SW 1271 (cell line): Measurements from ENCODE around the gene SFSWAP.

Experiments used
- DNase-seq, 2 experiments: peaks; one replicate each; lab custom pipeline; 2025; lab: John Stamatoyannopoulos, UW

SFSWAP gene

GRCh38 chr12:131816495-131816894 is 105.6 kb downstream of the SFSWAP start:
- DNase-seq: no peak

DNA sequence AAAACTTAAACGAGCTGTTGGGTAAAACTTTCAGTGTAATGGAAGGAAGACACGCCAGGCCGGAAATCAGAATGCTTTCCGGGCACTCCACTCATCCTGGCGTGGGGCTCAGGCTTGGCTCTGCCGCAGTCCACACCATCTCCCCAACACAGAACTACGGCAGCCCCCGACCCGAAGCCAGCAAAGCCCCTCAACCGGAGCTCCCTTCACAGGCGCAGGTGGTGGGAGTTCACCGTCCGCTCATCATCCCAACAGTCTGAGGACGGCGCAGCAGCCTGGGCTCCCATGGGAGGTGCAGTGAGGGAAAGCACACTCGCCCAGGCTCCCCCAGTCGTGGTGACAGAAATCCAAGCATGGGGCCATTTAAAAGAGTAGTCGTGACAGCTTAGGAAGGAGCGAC is 106.4 kb downstream of the SFSWAP start:
- DNase-seq: no peak

DNA sequence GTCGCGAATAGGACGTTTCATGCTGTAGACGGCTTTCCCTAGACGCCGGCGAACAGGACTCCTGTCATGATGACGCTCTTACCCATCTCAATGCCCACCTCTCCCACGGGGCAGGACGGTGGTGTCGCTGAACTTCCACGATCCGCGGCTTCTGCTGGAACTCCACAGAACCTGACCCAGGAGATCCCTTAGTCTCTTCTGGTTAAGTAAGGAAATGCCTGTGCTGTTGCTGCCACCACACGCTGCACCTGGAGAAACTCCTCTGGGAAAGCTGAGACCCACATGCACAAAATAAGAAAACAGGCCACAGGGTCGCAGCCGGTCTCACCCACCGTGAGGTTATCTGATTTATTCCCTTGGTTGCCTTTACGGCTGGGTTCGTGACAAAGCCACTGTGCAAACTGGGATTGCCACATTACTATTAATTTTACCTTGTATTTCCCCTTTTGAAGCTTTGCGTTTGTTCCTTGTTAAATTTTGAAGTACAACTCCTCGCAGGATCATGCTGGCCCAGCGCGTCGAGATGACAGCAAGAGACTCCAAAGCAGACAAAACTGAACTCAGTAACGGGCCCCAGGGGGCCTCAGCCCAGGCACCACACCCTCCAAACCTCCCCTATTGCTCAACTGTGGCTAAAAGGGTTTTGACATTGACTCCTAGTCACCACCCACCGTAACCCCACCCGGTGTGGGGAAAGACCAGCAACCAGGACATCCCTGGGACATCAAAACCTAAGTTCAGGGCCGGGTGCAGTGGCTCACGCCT is 108.1 kb downstream of the SFSWAP start:
- no peak for DNase-seq

GRCh38 chr12:131824450-131824849 is 113.6 kb downstream of the SFSWAP start:
- no peak for DNase-seq

DNA sequence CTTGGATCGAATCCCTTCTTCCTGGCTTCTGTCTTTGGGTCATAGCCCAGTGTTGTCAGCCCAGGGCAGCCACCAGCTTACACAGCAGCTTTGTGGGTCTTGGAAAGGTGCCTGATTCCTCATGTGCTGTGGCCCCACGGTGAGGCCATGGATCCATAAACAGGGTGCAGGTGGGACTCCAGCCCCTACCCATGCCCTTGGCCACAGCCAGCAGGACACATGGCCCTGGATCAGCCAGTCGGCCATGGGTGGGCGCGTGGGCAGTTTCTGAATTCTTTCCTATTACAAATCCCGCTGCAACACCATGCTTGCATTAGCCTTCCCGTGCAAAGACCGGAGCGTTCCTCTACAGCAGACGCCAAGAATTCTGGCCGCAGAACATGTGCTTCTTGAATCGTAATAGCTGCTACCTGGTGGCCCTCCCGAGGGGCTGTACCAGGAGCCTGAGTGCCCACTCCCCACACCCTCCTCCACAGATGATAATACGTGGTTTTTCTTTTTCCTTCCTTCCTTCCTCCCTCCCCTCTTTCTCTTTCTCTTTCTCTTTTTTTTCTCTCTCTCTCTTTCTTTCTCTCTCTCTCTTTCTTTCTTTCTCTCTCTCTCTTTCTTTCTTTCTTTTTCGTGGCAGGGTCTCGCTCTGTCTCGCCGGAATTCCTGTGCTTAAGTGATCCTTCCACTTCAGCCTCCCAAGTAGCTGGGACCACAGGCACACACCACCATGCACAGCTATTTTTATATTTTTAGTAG is 114.4 kb downstream of the SFSWAP start:
- DNase-seq: no peak

DNA sequence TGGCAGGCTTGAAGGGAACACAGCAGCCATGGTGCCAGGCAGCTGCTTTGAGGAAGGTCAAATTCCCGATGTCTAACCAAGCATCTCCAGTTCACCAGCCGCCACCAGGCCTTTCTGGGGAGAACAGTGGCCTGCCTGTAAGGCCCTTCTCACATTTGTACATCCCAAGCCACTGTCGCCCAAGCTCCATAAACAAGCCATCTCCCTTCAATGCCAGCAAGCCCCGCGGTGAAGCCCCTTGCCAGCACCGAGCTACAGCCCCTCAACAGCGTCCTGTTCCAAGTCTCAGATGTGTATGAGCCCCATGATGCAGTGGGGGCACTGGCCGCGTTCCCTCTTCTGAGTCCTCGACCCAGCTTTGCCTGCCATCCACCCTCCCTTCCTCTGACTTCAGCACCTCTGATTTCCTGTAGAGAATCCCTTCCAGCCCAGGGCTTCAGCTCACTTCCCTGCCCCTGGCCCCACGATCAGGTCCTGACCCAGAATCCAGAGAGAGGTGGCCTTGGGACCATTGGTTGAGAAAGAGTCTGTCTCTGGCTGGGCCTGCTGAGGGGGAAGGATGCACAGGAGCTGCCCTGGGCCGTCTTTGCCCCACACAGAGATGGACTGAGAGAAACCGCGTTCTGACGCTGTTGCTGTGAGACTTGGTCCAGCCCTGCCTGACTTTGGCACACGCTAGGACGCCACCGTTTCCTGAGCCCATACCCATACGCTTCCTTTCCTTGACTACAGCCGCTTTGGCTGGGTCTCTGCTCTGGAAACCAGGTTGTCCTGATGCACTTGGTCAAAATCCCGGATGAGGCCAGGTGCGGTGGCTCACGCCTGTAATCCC is 115.4 kb downstream of the SFSWAP start:
- DNase-seq: no peak

DNA sequence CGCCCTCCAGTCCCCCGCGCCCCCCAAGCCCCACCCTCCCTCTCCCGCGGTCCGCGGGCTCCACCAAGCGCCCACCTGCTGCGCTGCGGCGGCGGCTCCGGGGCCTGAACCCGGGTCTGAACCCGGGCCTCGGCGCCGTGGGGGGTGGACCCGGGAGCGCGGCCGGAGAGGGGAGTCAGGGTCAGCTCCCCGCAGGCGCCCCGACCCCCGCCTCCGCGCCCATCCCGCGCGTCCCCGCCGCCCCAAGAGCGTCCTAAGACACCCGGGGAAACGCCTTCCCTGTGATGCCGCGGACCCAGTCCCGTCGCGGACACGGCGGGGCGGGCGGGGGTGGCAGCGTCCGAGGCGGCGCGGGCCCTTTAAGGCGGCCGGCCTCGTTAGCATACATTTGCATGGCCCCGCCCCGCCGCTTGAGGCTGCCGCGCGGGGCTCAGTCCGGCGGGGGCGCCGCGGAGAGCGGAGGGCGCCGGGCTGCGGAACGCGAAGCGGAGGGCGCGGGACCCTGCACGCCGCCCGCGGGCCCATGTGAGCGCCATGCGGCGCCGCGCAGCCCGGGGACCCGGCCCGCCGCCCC is 117.2 kb downstream of the SFSWAP start, which contains the start of gene MMP17:
Gene MMP17, plus strand, starts transcription at position 433 of the 574 bp plus-strand sequence. Its CDS starts 102 bp downstream, at position 535.
- peak; percentile 36 to 44 for DNase-seq

GRCh38 chr12:131828671-131829355 is 117.9 kb downstream of the SFSWAP start:
- DNase-seq: peak in 1 of 2 experiments; percentile 65

DNA sequence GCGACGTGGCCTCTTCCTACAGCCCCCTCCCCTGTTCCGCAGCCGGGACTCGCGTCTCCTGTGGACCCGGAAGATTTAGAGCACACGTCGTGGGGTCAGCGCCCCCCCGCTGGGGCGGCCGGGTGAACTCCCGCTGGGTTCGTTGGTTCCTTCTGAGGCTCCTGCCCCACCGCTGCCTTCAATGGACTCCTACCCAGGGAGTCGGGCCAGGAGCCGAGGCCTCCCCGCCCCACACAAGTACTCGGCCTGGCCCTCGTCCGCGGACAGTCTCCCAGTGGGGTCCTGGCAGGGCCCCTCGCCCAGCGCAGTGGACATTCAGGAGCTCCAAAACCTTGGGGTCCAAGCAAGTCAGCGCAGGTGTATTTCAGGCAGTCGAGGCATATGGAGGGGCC is 118.5 kb downstream of the SFSWAP start:
- peak in 1 of 2 experiments; percentile 65 for DNase-seq

GRCh38 chr12:131829791-131830334 is 119.0 kb downstream of the SFSWAP start:
- DNase-seq: no peak

DNA sequence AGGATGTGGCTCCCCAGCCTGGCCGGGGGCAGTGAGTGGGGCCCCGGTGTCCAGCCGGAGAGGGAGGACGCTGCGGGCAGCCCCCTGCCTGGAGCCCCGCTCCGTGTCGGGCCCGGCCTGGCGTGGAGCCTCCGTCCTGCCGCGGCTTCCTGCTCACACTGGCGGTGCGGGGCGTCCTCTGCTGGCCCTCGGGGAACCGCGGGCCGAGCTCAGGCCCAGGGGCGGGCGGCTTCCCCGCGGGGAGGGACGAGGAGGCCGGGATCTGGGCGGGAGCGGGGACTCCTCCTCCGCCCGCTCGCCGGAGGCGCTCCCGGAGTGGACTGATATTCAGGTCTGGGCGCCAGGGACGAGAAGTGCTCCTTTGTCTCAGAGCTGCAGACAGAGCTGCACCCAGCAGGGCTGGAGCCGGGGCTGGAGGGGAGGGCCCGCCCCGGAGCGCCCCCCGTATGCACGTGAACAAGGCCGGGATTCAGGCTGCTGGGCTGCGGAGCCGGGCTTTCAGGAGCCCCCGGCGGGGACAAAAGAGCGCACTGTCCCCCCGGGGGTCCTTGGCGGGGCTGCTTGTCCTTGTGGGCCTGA is 119.5 kb downstream of the SFSWAP start:
- DNase-seq: peak; percentile 55 to 72

- peak in 1 of 2 experiments; percentile 51 for DNase-seq
Observed at GRCh38 chr12:131830914-131831571, 120.2 kb downstream of the SFSWAP start.

DNA sequence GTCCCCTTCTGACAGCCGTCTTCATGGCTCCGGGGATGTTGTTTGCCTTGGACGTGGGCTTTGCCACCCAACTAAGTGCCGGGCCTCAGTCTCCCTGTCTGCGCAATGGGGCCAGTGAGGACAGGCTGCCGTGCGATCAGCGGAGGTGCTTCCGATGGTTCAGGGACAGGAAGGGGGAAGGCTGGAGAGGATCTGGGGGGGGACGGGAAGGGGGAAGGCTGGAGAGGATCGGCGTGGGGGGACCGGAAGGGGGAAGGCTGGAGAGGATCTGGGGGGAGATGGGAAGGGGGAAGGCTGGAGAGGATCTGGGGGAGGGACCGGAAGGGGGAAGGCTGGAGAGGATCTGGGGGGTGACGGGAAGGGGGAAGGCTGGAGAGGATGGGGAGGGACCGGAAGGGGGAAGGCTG is 120.7 kb downstream of the SFSWAP start:
- DNase-seq: peak; percentile 70 to 78

- DNase-seq: peak; percentile 65 to 67
Observed at GRCh38 chr12:131832321-131833231, 121.7 kb downstream of the SFSWAP start.

GRCh38 chr12:131833288-131833895 is 122.5 kb downstream of the SFSWAP start:
- DNase-seq: no peak

GRCh38 chr12:131833896-131834641 is 123.2 kb downstream of the SFSWAP start:
- peak in 1 of 2 experiments; percentile 24 for DNase-seq

DNA sequence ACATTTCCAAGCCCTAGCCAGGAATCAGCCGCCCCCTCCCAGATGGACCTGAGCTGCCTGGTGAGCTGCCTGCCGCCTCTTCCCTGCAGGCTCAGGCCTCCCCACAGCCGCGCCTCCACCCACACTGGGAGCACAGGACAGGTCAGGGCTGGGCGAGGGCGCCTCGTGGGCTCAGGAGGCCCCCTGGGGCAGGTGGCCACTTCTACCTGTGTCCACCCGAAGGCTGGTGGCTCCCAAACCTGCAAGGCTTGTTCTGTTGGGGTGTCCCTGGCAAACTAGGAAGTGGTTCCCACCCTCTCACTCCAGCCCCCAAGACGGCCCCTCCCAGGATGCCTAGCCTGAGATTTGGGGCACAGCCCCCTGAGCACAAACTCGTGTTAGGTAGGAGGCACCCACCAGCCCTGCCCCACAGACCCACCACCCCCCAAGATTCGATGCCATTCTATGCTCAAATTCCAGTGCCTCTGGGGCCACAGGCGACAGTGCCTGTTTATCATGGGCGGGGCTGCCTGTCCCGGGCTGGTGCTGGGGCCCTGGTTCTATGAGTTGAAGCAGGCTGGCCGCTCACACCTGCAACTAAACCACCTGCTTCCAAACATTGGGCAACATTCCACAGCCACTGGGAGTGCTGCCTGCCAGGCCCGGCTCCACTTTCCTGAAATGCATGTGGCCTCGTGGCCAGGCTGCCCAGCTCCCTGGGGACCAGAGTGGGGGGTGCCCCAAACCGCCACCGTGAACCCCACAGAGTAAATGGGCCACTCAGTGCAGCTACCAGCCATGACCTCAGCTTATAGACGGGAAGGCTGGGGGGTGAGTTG is 124.1 kb downstream of the SFSWAP start:
- DNase-seq: no peak
